GM12892 (cell line): Measurements from ENCODE around the gene HCLS1.

Experiments
- POLR2A ChIP-seq: IDR thresholded peaks from 2 replicates; pipeline ENCODE4 v1.6.1; 2011; ENCODE audit warnings: low read depth, low read length, control low read depth
- POLR2AphosphoS5 ChIP-seq: IDR thresholded peaks from 2 replicates; pipeline ENCODE4 v1.6.1; 2011; ENCODE audit warnings: low read depth, low read length, control low read depth
- TAF1 ChIP-seq: IDR thresholded peaks from 2 replicates; pipeline ENCODE4 v1.6.1; 2011; ENCODE audit warnings: low read depth, mild to moderate bottlenecking, control low read depth, low read length, borderline replicate concordance

DNA sequence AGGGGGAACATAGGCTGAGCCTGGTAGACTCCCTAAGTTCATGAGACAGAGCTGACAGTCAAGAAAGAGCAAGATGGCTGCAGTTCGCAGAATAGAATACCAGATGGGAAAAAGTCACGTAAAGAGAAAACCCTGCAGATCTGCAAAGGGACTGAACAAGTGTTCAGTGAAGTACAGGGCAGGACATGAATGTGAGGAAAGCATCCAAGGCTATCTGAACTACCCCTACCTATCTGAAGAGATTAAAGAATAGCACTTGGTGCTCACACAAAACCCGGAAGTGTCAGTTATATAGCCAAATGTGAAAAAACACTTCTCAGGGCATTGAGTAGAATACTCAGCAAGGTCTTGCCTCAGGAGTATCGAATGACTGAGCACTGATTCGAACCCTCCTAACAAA lies 44.8 kb upstream of the HCLS1 start:
- TF ChIP-seq TAF1 (no peak), POLR2AphosphoS5 (no peak), POLR2A (no peak)
